NOMO-1 treated with dmso at 0.1 percent for 144 hours (cell line): Measurements from ENCODE around the gene LRP10.
A peak's percentile ranks its signal among the peaks of the same experiment; 100 is the strongest.
"Not testable (repeated sequence)": the region's sequence is repeated elsewhere in the genome, so short reads cannot be mapped to it uniquely, and the experiment has no call there.

Source experiments
- DNase-seq: peaks from one replicate; lab custom pipeline; 2025; ENCODE audit not compliant: unreplicated experiment; lab: John Stamatoyannopoulos, UW

LRP10 gene

GRCh38 chr14:22910916-22911315, 39.4 kb downstream of the LRP10 start:
- no peak for DNase-seq

DNA sequence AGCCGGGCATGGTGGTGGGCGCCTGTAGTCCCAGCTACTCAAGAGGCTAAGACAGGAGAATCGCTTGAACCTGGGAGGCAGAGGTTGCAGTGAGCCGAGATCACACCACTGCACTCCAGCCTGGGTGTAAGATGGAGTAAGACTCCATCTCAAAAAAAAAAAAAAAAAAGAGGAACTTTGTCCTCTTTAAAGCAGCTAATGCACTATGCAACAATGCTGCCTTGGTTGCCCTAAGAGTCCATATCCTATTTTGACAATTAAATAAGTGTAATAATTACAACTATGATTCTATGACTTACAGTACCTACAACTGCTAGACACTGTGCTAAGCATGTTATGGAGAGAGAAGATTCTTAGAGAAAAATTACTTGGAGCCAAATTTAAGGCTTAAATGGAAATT, 43.3 kb downstream of the LRP10 start:
- not testable (repeated sequence) for DNase-seq

GRCh38 chr14:22915886-22916521, 44.5 kb downstream of the LRP10 start:
- DNase-seq: peak; percentile 71

- peak; percentile 98 for DNase-seq
Observed at GRCh38 chr14:22918804-22919600, 47.5 kb downstream of the LRP10 start, which contains the start of gene RBM23. TSS of gene RBM23 (minus strand) at chr14:22919149.

GRCh38 chr14:22919601-22919921, 48.0 kb downstream of the LRP10 start:
- no peak for DNase-seq

- DNase-seq: no peak
Observed at GRCh38 chr14:22920697-22921096, 49.2 kb downstream of the LRP10 start.

GRCh38 chr14:22922294-22922693, 50.8 kb downstream of the LRP10 start:
- DNase-seq: no peak

DNA sequence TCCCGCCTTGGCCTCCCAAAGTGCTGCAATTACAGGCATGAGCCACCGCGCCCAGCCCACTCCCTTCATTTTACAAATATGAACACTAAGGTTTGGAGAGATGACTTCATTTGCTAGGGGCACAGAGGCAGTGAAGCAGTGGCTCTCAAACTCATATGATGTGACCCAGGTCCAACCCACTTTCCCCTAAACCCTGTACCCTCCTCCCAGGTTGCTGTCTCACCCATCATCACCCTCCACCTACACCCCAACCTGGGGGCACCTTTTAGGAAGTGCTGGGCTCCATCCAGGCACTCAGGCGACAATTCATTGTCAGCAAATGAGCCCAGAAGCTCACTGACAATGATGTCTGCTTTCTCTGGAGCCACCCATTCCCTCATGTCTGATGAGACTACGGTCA, 52.2 kb downstream of the LRP10 start:
- no peak for DNase-seq

GRCh38 chr14:22925513-22925912, 54.0 kb downstream of the LRP10 start:
- no peak for DNase-seq

DNA sequence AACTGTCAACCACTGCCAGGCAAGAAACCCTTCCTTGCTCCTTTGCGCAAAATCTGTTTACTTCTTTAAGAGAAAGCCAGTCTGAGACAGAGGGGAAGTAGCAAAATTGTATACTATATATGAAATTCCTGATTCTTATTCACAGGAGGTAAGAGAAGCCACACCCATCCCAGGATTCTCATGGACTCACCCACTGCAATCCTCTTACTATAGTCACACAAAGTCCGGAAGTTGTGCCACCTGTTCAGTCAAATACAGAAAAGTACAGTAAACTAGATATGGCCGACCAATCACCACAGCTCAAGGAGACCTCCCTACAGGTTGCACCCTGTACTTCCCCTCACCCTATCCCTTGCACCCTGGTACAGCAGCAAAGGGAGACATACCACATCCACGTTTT, 54.8 kb downstream of the LRP10 start:
- DNase-seq: no peak

DNA sequence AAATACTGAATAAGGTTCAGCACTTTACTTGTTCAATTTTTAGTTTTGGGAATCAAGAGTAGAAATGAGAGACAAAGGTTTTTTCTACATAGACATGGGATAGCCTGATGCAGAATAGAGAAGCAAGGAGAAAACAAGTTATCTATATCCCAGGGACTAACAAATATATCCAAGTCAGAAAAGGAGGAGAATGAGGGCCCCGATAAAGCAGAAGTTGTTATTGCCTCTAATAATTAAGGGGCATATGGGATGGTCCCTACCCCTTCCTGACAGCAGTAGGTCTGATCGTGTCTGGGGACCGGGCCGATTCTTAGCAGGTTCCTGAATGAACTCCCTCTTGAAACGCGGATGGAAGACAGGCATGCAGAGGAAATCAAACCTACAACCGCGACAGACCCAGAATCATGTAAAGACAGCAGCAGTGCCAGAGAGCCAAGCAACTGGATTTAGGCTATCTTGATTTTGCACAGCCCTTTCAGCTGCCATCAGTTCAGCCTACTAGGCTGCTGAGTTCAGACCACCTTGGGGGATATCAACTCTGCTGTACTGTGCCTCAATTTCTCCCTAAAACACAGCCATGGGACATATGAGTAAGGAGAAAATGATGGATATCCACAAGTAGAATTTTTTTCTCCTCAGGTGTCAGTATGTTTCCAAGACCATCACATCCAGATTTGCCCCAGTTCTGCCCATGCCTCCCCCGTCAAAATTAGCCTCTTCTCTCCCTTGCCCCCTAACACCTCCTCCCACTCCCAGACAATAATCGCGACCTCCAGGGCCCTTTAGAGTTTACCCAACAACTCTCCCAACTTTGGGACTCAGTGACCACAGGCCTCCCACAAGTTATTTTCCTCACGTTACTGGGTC, 56.9 kb downstream of the LRP10 start:
- DNase-seq: no peak

DNA sequence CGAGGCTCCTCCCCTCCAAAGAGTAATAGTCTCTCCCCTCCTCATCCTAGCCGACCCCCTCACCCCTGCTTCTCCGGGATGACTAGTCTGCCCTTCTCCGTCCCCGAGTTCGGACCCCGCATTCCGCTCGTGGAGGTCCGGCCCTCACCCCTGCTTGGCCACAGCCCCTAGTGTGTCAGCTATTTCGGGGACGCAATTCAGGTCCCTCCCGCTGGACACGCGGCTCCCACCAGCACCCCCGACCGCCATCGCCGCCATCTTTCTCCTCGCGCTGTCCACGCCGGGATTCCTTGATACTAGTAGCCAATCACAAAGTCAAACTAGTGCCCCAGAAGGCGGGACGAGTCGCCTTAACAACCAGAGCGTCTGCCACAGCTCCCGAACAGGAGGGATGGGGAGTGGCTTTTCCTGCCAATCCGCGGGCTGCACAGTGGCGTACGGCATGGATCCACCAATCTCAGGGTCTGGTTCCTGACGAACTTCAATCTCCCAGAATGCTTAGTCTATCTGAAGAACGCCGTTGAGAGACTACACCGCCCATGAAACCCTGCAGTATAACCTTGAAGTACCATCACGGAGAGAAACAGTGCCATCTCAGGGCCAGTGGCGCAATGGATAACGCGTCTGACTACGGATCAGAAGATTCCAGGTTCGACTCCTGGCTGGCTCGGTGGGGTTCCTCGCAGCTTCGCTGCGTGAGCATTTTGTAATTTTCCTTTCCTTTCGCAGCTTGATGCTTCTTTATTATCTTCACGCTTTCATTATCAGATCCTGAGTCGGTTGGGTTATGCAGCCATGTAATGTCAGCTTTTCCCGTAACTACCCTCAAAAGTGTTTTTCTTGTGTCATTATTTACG, 57.8 kb downstream of the LRP10 start, which contains the start of gene PRMT5:
TSS of gene PRMT5 (minus strand) at position 273 of the 857 bp plus-strand sequence. CDS start at position 258, 15 bp downstream.
- DNase-seq: peak; percentile 99

- no peak for DNase-seq
Observed at GRCh38 chr14:22929961-22930364, 58.4 kb downstream of the LRP10 start.
